ENCODE results near the gene PLEKHF1.

PLEKHF1 gene

DNA sequence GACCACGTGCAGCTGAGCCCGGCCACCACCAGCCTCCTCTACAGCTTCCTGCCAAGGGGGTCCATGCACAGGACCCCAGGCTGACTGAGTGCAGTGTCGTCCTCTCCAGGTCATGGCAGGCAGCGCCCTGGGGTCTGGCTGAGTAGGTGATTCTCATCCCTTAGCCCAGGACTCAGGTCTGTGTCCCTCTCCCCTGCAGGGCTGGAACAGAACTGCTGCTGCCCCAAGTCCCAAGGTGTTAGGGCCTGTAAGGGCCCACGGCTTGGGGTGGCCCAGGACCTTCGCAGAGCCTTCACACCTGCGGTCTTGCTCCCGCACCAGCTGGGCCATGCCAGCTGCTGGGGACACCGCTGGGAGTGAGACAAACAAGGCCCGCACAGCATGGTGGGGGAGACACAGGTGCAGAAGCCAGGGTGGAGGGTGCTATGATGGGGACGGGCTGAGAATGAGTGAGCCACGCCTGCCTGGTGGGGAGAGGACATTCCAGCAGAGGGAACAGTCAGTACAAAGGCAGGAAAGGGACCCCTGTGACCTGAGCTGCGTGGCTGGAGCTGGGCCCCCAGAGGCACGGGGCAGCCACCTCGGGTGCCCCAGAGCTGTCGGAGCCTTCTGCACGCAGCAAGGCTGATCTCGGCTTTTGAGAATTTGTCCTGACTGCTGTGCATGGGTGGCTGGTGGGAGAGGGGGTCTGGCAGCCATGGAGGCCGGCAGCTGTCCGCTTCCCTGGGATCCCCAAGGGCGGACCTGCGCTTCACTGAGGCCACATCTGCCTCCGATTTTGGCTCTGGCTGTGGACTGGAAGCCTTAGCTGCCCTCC, 11.9 kb downstream of the PLEKHF1 start:
- H3K36me3 Mint-ChIP-seq (ENCODE audit: low read depth): no peaks in the 10 kb centered on the region
- H3K4me3 Mint-ChIP-seq: no peak overlapping the region
- no peaks in the 10 kb centered on the region for H3K4me1 Mint-ChIP-seq
- peaks cover 5% of the 10 kb centered on the region for H3K27me3 Mint-ChIP-seq (ENCODE audit: low read depth)
- H3K27ac Mint-ChIP-seq: no peak overlapping the region
- H3K9me3 Mint-ChIP-seq: no peaks in the 10 kb centered on the region
- TF ChIP-seq, protein P1, sequence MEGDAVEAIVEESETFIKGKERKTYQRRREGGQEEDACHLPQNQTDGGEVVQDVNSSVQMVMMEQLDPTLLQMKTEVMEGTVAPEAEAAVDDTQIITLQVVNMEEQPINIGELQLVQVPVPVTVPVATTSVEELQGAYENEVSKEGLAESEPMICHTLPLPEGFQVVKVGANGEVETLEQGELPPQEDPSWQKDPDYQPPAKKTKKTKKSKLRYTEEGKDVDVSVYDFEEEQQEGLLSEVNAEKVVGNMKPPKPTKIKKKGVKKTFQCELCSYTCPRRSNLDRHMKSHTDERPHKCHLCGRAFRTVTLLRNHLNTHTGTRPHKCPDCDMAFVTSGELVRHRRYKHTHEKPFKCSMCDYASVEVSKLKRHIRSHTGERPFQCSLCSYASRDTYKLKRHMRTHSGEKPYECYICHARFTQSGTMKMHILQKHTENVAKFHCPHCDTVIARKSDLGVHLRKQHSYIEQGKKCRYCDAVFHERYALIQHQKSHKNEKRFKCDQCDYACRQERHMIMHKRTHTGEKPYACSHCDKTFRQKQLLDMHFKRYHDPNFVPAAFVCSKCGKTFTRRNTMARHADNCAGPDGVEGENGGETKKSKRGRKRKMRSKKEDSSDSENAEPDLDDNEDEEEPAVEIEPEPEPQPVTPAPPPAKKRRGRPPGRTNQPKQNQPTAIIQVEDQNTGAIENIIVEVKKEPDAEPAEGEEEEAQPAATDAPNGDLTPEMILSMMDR (IDR thresholded peaks at IDR 0.05; ENCODE audit: unreplicated experiment in 3 of 3): no peak

DNA sequence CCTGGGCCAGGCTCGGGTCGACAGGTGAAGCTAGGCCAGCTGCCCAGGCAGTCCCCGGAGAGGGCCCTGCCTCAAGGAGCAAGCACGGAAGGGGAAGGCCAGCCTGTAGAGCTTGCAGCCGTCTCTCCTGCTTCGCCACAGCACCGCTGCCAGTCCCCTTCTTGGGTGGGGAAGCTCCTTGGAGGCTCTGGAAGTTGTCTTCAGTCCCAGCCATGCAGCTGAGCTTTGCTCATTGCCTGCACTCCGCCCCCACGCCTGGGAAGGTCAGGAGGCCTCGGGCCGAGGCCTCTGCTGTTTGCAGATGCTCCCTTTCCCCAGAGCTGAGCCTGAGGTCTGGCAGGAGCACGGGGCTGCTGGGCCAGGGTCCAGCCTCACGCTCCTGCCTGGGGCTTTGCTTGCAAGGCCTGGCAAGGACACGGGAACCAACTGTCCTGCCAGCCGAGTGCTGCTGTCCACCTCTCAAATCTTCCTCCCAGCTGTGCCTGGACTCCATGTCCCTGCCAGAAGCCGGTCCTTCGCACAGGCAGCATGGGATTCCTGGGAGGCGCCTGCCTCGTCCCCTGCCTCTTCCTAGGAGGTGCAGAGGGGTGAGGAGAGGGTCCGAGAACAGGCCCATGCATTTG, 13.3 kb downstream of the PLEKHF1 start:
- Mint-ChIP-seq H3K36me3 (ENCODE audit: low read depth) (no peaks in the 10 kb centered on the region), H3K27ac (no peak overlapping the region), H3K4me1 (no peaks in the 10 kb centered on the region), H3K4me3 (no peak overlapping the region), H3K27me3 (ENCODE audit: low read depth) (peaks cover 6% of the 10 kb centered on the region), H3K9me3 (no peaks in the 10 kb centered on the region)
- TF ChIP-seq, protein P1 (IDR thresholded peaks at IDR 0.05; ENCODE audit: unreplicated experiment in 3 of 3): no peak

DNA sequence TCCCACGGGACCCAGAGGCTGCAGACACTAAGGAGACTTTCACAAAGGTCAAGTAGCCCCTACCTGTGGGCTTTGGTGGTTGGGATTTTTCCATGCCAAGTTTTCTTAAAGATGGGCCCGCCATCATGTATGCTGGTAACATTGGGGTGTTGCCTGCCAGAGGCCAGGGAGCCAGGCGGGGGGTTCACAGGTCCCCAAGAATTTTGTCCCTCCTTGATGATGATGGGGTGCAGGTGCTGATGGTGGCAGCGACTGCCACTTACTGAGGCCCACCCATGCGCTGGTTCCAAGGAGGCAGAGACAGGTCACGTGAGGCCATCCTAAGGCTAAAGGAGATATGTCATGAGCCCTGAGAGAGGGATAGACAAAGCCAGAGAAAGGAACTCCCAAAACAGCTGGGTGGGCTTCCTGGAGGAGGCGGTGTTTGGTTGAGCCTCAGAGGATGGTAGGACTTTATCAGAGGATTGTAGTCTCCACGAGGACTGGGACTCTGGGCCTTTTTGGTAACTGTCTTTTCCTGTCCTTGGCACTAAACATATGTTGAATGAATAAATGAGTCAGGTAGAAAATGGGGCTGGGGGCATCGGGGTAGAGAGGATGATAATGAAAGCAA, 14.4 kb downstream of the PLEKHF1 start:
- peaks cover 6% of the 10 kb centered on the region for H3K27me3 Mint-ChIP-seq (ENCODE audit: low read depth)
- H3K36me3 Mint-ChIP-seq (ENCODE audit: low read depth): no peaks in the 10 kb centered on the region
- TF ChIP-seq, protein P1 (IDR thresholded peaks at IDR 0.05; ENCODE audit: unreplicated experiment in 3 of 3): no peak
- H3K4me1 Mint-ChIP-seq: no peaks in the 10 kb centered on the region
- no peak overlapping the region for H3K4me3 Mint-ChIP-seq
- no peak overlapping the region for H3K27ac Mint-ChIP-seq
- H3K9me3 Mint-ChIP-seq: no peaks in the 10 kb centered on the region

DNA sequence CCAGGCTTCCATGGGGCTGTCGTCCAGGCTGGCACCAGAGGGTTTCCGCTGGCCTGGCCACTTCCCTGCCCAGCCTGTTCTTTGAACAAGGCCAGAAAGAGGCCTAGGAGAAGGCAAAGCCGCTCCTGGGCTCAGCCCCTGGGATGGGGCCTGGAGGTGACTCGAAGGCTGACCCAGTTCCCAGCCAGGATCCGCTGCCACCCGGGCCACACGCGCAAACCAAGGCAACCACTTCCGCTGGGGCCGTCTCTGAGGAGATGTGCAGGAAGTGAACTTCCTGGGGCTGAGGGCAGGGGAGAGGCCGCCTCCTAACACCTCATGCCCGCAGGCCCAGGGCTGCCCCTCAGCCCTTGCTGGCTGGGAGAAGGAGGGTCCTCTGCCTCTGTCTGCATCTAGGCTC, 15.2 kb downstream of the PLEKHF1 start:
- TF ChIP-seq, protein P1 (IDR thresholded peaks at IDR 0.05; ENCODE audit: unreplicated experiment in 3 of 3): no peak
- Mint-ChIP-seq H3K36me3 (ENCODE audit: low read depth) (no peaks in the 10 kb centered on the region), H3K4me1 (peaks cover 5% of the 10 kb centered on the region), H3K27ac (no peak overlapping the region), H3K27me3 (ENCODE audit: low read depth) (peaks cover 6% of the 10 kb centered on the region), H3K4me3 (no peak overlapping the region), H3K9me3 (no peaks in the 10 kb centered on the region)

DNA sequence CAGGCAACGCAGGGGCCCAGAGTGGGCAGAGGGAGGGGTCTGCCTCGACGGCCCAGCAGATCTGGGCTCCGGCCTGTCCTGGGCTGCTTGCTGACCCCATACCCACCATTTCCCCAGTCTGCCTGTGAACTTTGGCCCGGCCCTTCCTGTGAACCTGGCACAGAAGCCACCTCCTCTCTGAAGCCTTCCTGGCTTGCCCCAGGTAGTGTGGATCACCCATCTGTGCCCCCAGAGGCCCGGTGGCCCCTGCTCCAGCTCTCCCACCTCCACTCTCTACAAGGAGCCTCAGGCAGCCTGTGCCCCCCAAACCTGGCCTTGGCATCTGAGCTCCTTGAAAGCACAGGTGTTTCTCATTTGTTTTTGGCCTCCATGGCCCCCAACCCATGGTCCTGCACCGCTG, 15.7 kb downstream of the PLEKHF1 start:
- no peaks in the 10 kb centered on the region for H3K9me3 Mint-ChIP-seq
- H3K4me1 Mint-ChIP-seq: peaks cover 6% of the 10 kb centered on the region
- H3K27ac Mint-ChIP-seq: no peak overlapping the region
- no peak overlapping the region for H3K4me3 Mint-ChIP-seq
- TF ChIP-seq, protein P1 (IDR thresholded peaks at IDR 0.05; ENCODE audit: unreplicated experiment in 3 of 3): no peak
- peaks cover 6% of the 10 kb centered on the region for H3K27me3 Mint-ChIP-seq (ENCODE audit: low read depth)
- H3K36me3 Mint-ChIP-seq (ENCODE audit: low read depth): no peaks in the 10 kb centered on the region

Measured in nephron (organoid).